Measurements from ENCODE around the gene THEMIS.

DNA sequence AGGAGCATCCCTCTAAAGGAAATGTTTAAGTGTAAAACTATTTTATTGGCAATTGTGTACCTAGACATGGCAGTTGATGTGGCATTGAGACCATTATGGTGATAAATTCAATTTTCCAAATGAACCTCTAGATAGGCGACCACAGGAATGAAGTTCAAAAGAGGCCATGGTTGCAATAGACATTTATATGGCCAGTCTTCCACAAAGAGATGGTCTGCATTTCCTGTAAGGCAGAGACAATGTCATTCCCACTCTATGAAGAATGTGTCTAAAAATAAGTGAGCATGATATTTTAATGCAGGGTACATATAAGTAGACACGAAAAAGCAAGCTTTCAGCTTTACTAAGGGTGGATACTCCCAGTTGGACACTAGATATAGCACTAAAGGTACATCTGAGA lies 40.9 kb downstream of the THEMIS start:
- TF ChIP-seq CTCF (IDR thresholded peaks at IDR 0.05; ENCODE audit: low read depth, low read length) = no peak
- TF ChIP-seq EZH2phosphoT487 (IDR thresholded peaks at IDR 0.05; ENCODE audit: low read depth) = no peak
